ENCODE results near the gene DDX6.
"Not testable (repeated sequence)": the region's sequence is repeated elsewhere in the genome, so short reads cannot be mapped to it uniquely, and the experiment has no call there.

DDX6 gene

DNA sequence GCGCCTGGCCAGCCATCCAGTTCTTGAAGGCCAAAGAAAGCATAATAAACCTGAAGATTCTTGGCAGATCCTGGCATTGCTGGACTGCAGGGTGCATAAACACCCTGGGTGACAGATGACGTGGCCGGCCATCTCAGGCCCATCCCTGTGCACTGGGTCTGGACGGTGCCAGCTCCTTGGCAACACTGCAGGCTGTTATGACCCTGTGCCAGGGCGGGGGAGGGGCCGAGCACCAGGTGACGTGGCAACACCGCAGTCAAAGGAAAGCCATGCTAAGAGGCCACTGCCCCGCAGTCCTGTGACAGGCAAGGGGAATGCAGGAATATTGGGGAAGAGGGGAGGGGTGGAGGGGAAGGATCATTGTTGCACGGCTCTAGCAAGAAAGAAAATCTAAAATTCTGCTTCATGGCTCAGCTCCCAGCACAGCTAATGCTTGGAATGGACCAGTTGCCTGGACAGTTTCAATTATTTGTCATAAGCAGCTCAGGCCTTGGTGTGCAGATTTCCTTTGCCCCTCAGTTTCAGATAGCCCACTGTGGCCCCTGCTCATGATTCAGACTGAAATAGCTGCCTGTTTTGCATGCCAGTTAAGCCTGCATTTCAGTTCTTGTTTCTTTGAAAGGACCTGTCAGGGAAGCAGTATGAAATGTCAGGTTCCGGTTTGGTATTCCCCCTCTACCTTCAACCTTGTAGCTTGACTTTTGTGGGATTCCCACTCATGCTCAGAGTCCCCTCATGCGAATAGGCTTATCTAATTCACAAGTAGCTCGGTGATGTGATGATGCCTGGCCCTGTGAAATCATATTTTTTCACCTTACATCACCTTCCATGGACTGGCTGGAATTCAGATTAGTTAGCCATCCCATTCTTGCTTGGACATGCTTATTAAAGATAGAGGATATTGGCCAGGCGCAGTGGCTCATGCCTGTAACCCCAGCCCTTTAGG is 29.7 kb upstream of the DDX6 start:
- H3K9me3 ChIP-seq: no peaks in the 10 kb centered on the region
- TF ChIP-seq CTCF (IDR thresholded peaks at IDR 0.05; ENCODE audit: low read depth, low read length): no peak
- H3K4me3 ChIP-seq (ENCODE audit: low read depth, low read length): no peak overlapping the region
- H3K27me3 ChIP-seq: no peaks in the 10 kb centered on the region
- H3K36me3 ChIP-seq: no peaks in the 10 kb centered on the region
- DNase-seq: peak; percentile 10
- H3K4me1 ChIP-seq: no peaks in the 10 kb centered on the region; the same call in 1 of the 2 replicates

DNA sequence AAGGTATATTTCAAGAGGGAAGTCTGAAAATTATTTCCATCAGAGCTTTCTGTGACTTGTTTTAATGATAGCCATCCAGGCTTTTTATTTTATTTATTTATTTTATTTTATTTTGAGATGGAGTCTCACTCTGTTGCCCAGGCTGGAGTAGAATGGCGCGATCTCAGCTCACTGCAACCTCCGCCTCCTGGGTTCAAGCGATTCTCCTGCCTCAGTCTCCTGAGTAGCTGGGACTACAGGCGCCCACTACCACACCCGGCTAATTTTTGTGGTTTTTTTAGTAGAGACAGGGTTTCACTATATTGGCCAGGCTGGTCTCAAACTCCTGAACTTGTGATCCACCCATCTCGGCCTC is 29.0 kb upstream of the DDX6 start:
- H3K36me3 ChIP-seq: not testable (repeated sequence)

DNA sequence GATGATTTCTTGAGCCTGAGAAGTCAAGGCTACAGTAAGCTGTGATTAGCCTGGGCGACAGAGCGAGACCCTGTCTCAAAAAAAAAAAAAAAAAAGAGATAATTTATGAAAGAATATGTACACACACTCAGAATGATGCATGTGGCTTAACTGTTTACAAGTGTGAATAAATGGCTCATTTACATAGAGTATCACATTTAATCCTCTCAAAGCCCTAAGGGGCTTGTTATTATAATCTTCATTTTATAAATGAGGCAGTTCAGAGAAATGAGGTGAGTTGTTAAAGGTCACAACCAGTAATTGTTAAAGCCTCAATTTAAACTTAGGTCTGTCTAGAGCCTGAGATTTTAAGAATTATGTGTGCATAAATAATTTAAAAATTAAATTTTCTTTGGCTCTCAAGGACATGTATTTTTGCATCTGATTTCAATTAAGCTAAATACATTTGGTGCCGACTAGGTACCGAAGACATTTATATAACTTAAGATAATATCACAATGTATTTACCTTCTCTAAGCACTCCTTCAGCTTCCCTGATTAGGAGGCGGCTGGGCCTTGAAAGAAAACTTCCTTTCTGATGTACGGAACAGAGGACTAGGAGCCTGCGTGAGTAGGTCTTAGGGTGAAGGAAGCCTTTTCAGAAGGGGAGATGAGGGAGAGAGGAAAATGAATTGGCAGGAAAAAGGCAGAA is 28.5 kb upstream of the DDX6 start:
- Histone ChIP-seq H3K9me3 (no peaks in the 10 kb centered on the region), H3K27me3 (no peaks in the 10 kb centered on the region), H3K4me3 (ENCODE audit: low read depth, low read length) (no peak overlapping the region), H3K4me1 (no peaks in the 10 kb centered on the region; the same call in 1 of the 2 replicates), H3K36me3 (no peaks in the 10 kb centered on the region)
- DNase-seq: no peak
- no peak for TF ChIP-seq CTCF (IDR thresholded peaks at IDR 0.05; ENCODE audit: low read depth, low read length)

More for the DNA sequence above, 29.0 kb upstream of the DDX6 start:
- not testable (repeated sequence) for DNase-seq; H3K4me3 ChIP-seq (ENCODE audit: low read depth, low read length); H3K4me1 ChIP-seq; H3K9me3 ChIP-seq; H3K27me3 ChIP-seq

DNA sequence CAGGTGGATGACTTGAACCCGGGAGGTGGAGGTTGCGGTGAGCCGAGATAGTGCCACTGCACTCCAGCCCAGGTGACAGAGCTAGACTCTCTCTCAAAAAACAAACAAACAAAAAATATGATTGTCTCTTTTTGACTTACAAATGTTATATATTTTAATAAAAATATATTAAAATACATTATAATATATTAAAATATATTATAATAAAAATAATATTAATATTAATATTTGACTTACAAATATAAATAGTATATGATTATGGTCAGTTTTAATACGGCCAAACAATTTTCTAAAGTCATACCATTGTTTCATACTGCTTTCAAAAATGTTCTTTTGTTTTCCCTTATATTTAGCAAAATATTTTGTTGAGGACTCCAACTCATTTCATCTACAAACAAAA is 27.2 kb upstream of the DDX6 start:
- Histone ChIP-seq H3K4me1 (no peaks in the 10 kb centered on the region; the same call in 1 of the 2 replicates), H3K27me3 (no peaks in the 10 kb centered on the region), H3K9me3 (no peaks in the 10 kb centered on the region), H3K4me3 (ENCODE audit: low read depth, low read length) (no peak overlapping the region), H3K36me3 (no peaks in the 10 kb centered on the region)
- TF ChIP-seq CTCF (IDR thresholded peaks at IDR 0.05; ENCODE audit: low read depth, low read length): no peak
- no peak for DNase-seq

- H3K36me3 ChIP-seq: no peaks in the 10 kb centered on the region
- no peaks in the 10 kb centered on the region for H3K9me3 ChIP-seq
- no peak for TF ChIP-seq CTCF (IDR thresholded peaks at IDR 0.05; ENCODE audit: low read depth, low read length)
- no peak for DNase-seq
- no peak overlapping the region for H3K4me3 ChIP-seq (ENCODE audit: low read depth, low read length)
- no peaks in the 10 kb centered on the region for H3K4me1 ChIP-seq
- no peaks in the 10 kb centered on the region for H3K27me3 ChIP-seq
Measured at GRCh38 chr11:118813551-118813950, 22.6 kb upstream of the DDX6 start.

GRCh38 chr11:118812485-118812884 is 21.5 kb upstream of the DDX6 start:
- H3K4me1 ChIP-seq: no peaks in the 10 kb centered on the region
- H3K4me3 ChIP-seq (ENCODE audit: low read depth, low read length): no peak overlapping the region
- no peaks in the 10 kb centered on the region for H3K27me3 ChIP-seq
- DNase-seq: no peak
- H3K9me3 ChIP-seq: no peaks in the 10 kb centered on the region
- no peak for TF ChIP-seq CTCF (IDR thresholded peaks at IDR 0.05; ENCODE audit: low read depth, low read length)
- H3K36me3 ChIP-seq: no peaks in the 10 kb centered on the region
